H1 (cell line): ENCODE measurements around the gene G6PC3. TPM values are rescaled to one million over a fixed set of nuclear protein-coding genes. Genes with fewer than 3 reads are reported as not detected.

Experiments
- CTCF ChIA-PET: fragments of 300-600 bp; sonication (Branson Sonifier 250); formaldehyde crosslinking; loops from one replicate; lab custom pipeline; 2021; ENCODE audit not compliant: partially characterized antibody; lab: Charles Lee
- POLR2A ChIA-PET: fragments of 300-600 bp; sonication (Branson Sonifier 250); formaldehyde crosslinking; loops from one replicate; lab custom pipeline; 2021; ENCODE audit warnings: inconsistent platforms; ENCODE audit not compliant: partially characterized antibody; lab: Charles Lee
- DNase-seq, 2 experiments: peaks; one replicate each; pipeline versions ENCODE4 v3.0.0 to v3.0.0-alpha.2; 2010 to 2022; ENCODE audit warnings: low spot score in 2 of 2, low read depth in 1 of 2, mixed read lengths in 1 of 2
- FAIRE-seq: peaks from 2 replicates; lab custom pipeline; 2011; peaks lifted over from hg19 to GRCh38; lab: Jason Lieb, UNC
- H2AFZ ChIP-seq: 2 replicates; pipeline ENCODE4 v1.8.1; 2012; ENCODE audit warnings: low read length, inconsistent platforms
- H2AK5ac ChIP-seq: 2 replicates; pipeline ENCODE4 v1.6.1; 2013; ENCODE audit warnings: low read depth, low read length
- H2BK120ac ChIP-seq: replicated peaks from 2 replicates; pipeline ENCODE3; 2013; ENCODE audit warnings: low read depth, low read length, inconsistent platforms
- H2BK12ac ChIP-seq: 2 replicates; pipeline ENCODE4 v1.6.1; 2013; ENCODE audit warnings: low read depth, low read length
- H2BK15ac ChIP-seq: 2 replicates; pipeline ENCODE4 v1.6.1; 2013; ENCODE audit warnings: low read length
- H2BK20ac ChIP-seq: 2 replicates; pipeline ENCODE4 v1.6.1; 2013; ENCODE audit warnings: low read length
- H2BK5ac ChIP-seq: 2 replicates; pipeline ENCODE4 v1.6.1; 2013; ENCODE audit warnings: low read depth, low read length
- H3K14ac ChIP-seq: 2 replicates; pipeline ENCODE4 v1.6.1; 2013; ENCODE audit warnings: inconsistent platforms; ENCODE audit not compliant: insufficient read length
- H3K18ac ChIP-seq: 2 replicates; pipeline ENCODE4 v1.6.1; 2013; ENCODE audit warnings: low read length; ENCODE audit errors: extremely low read depth
- H3K23ac ChIP-seq: 2 replicates; pipeline ENCODE4 v1.6.1; 2013; ENCODE audit warnings: inconsistent platforms; ENCODE audit not compliant: insufficient read length
- H3K23me2 ChIP-seq: 2 replicates; pipeline ENCODE4 v1.6.1; 2013; ENCODE audit warnings: low read depth, low read length
- H3K27ac ChIP-seq: 2 replicates; pipeline ENCODE4 v1.6.1; 2011; ENCODE audit warnings: low read depth, low read length, inconsistent platforms
- H3K27me3 ChIP-seq, 4 experiments: replicated peaks in 1 of 4; 1 replicate in 1 of 4; 2 replicates in 3 of 4; pipeline versions ENCODE4 v1.6.1 to v1.8.1; 2011 to 2013; ENCODE audit warnings: low read length in 3 of 4, mild to moderate bottlenecking in 3 of 4, inconsistent platforms in 2 of 4, mixed read lengths in 2 of 4, moderate library complexity in 1 of 4; ENCODE audit not compliant: control insufficient read depth in 3 of 4, insufficient read depth in 3 of 4; ENCODE audit errors: extremely low read depth in 1 of 4
- H3K36me3 ChIP-seq, 4 experiments: 2 replicates each; pipeline versions ENCODE4 v1.6.1 to v1.8.1; 2011 to 2013; ENCODE audit warnings: mild to moderate bottlenecking in 4 of 4, low read length in 3 of 4, moderate library complexity in 2 of 4, control low read depth in 1 of 4, inconsistent platforms in 1 of 4; ENCODE audit not compliant: insufficient read depth in 4 of 4, control insufficient read depth in 2 of 4
- H3K4ac ChIP-seq: replicated peaks from 2 replicates; pipeline ENCODE3; 2013; ENCODE audit warnings: low read length, low read depth, mixed read lengths, inconsistent platforms; ENCODE audit not compliant: insufficient read length
- H3K4me1 ChIP-seq, 4 experiments: replicated peaks in 1 of 4; 1 replicate in 1 of 4; 2 replicates in 3 of 4; pipeline versions ENCODE4 v1.6.1 to v1.8.1; 2011 to 2013; ENCODE audit warnings: low read length in 3 of 4, inconsistent platforms in 2 of 4, mixed read lengths in 1 of 4; ENCODE audit not compliant: insufficient read depth in 4 of 4, control insufficient read depth in 3 of 4
- H3K4me2 ChIP-seq, 2 experiments: 2 replicates each; pipeline versions ENCODE4 v1.6.1 to v1.8.1; 2011 to 2013; ENCODE audit warnings: low read depth in 2 of 2, low read length in 2 of 2, control low read depth in 1 of 2, inconsistent platforms in 1 of 2, mild to moderate bottlenecking in 1 of 2; ENCODE audit not compliant: insufficient read depth in 1 of 2
- H3K4me3 ChIP-seq, 4 experiments: fragments of 200-600, 300-600 bp in 1 of 4; sonication (generic), shearing (Covaris generic), sonication (Bioruptor Twin) in 1 of 4; 2 replicates each; pipeline versions ENCODE4 v1.5.1 to v1.8.1; 2011 to 2016; ENCODE audit warnings: low read length in 4 of 4, low read depth in 3 of 4, control low read depth in 2 of 4, inconsistent platforms in 2 of 4, mild to moderate bottlenecking in 2 of 4, mixed read lengths in 1 of 4, moderate library complexity in 1 of 4; ENCODE audit not compliant: insufficient read depth in 2 of 4; ENCODE audit errors: extremely low read depth in 1 of 4
- H3K56ac ChIP-seq: replicated peaks from 2 replicates; pipeline ENCODE3; 2013; ENCODE audit warnings: low read depth, mild to moderate bottlenecking, mixed read lengths, low read length, inconsistent platforms; ENCODE audit not compliant: insufficient read length
- H3K79me1 ChIP-seq: 2 replicates; pipeline ENCODE4 v1.6.1; 2013; ENCODE audit warnings: low read depth, low read length, control low read depth
- H3K79me2 ChIP-seq, 2 experiments: 2 replicates each; pipeline versions ENCODE4 v1.6.1 to v1.8.1; 2012 to 2013; ENCODE audit warnings: low read length in 2 of 2, mild to moderate bottlenecking in 2 of 2, inconsistent platforms in 1 of 2; ENCODE audit not compliant: insufficient read depth in 2 of 2, control insufficient read depth in 1 of 2
- H3K9ac ChIP-seq, 4 experiments: replicated peaks in 1 of 4; 1 replicate in 1 of 4; 2 replicates in 3 of 4; pipeline versions ENCODE4 v1.6.1 to v1.8.1; 2011 to 2013; ENCODE audit warnings: low read depth in 3 of 4, low read length in 3 of 4, control low read depth in 2 of 4, mild to moderate bottlenecking in 2 of 4, moderate library complexity in 2 of 4, inconsistent platforms in 1 of 4; ENCODE audit errors: extremely low read depth in 1 of 4
- H3K9me3 ChIP-seq, 2 experiments: 2 replicates each; pipeline versions ENCODE4 v1.6.1 to v1.8.1; 2012 to 2013; ENCODE audit warnings: mild to moderate bottlenecking in 2 of 2, moderate library complexity in 2 of 2, control low read depth in 1 of 2, inconsistent platforms in 1 of 2, low read depth in 1 of 2, low read length in 1 of 2, mixed read lengths in 1 of 2; ENCODE audit not compliant: insufficient read depth in 2 of 2
- H4K20me1 ChIP-seq, 2 experiments: replicated peaks in 1 of 2; 2 replicates each; pipeline versions ENCODE3 to v1.8.1; 2011 to 2013; ENCODE audit warnings: inconsistent platforms in 2 of 2, low read length in 2 of 2, mild to moderate bottlenecking in 1 of 2; ENCODE audit not compliant: insufficient read depth in 2 of 2, control insufficient read depth in 1 of 2
- H4K5ac ChIP-seq: 2 replicates; pipeline ENCODE4 v1.6.1; 2013; ENCODE audit warnings: low read length, low read depth, mixed read lengths, inconsistent platforms; ENCODE audit not compliant: insufficient read length
- H4K8ac ChIP-seq: 2 replicates; pipeline ENCODE4 v1.8.0; 2013; ENCODE audit warnings: mild to moderate bottlenecking, moderate library complexity, low read length, inconsistent platforms; ENCODE audit not compliant: insufficient read depth; ENCODE audit errors: extremely low read depth
- H4K91ac ChIP-seq: replicated peaks from 2 replicates; pipeline ENCODE3; 2013; ENCODE audit warnings: low read length, mixed read lengths, inconsistent platforms; ENCODE audit not compliant: insufficient read length
- BCL11A ChIP-seq, 2 experiments: IDR thresholded peaks; one replicate each; pipeline ENCODE4 v1.6.1; 2011; ENCODE audit warnings: low read depth in 2 of 2, low read length in 2 of 2, mild to moderate bottlenecking in 2 of 2
- CBX5 ChIP-seq: fragments of 300-800, 300-1000 bp; sonication (generic); IDR thresholded peaks from 2 replicates; pipeline ENCODE4 v1.7.1; 2016; ENCODE audit warnings: antibody characterized with exemption, low read length, low read depth
- CTBP2 ChIP-seq: IDR thresholded peaks from 2 replicates; pipeline ENCODE4 v1.7.0; 2011; ENCODE audit warnings: borderline replicate concordance, mild to moderate bottlenecking, moderate library complexity, mixed read lengths, low read length; ENCODE audit not compliant: insufficient read depth, insufficient read length
- FOSL1 ChIP-seq: IDR thresholded peaks from 2 replicates; pipeline ENCODE4 v1.6.1; 2011; ENCODE audit warnings: mild to moderate bottlenecking, low read depth, low read length, moderate library complexity; ENCODE audit not compliant: insufficient read depth
- HDAC2 ChIP-seq, 2 experiments: fragments of 300-600 bp in 1 of 2; sonication (generic) in 1 of 2; IDR thresholded peaks; 2 replicates each; pipeline ENCODE4 v1.6.1; 2011 to 2012; ENCODE audit warnings: low read depth in 2 of 2, low read length in 2 of 2, mild to moderate bottlenecking in 2 of 2, moderate library complexity in 2 of 2, borderline replicate concordance in 1 of 2, inconsistent platforms in 1 of 2
- KDM1A ChIP-seq: fragments of 200-600, 300-600 bp; sonication (generic); IDR thresholded peaks from 2 replicates; pipeline ENCODE4 v1.7.1; 2016; ENCODE audit warnings: mild to moderate bottlenecking, low read length, borderline replicate concordance
- KDM4A ChIP-seq: IDR thresholded peaks from one replicate; pipeline ENCODE4 v1.7.1; 2012; ENCODE audit warnings: low read depth, mild to moderate bottlenecking, moderate library complexity, low read length, inconsistent platforms; ENCODE audit not compliant: severe bottlenecking
- NRF1 ChIP-seq: IDR thresholded peaks from 2 replicates; pipeline ENCODE4 v1.6.1; 2011; ENCODE audit warnings: mild to moderate bottlenecking, low read depth, low read length, improper control_type of control experiment
- POLR2AphosphoS5 ChIP-seq: IDR thresholded peaks from 2 replicates; pipeline ENCODE4 v1.6.1; 2011; ENCODE audit warnings: low read depth, low read length
- SIRT6 ChIP-seq: IDR thresholded peaks from one replicate; pipeline ENCODE4 v1.7.1; 2012; ENCODE audit warnings: low read length, inconsistent platforms
- SP1 ChIP-seq: IDR thresholded peaks from 2 replicates; pipeline ENCODE4 v1.6.1; 2011; ENCODE audit warnings: low read depth, low read length
- ZNF274 ChIP-seq: IDR thresholded peaks from 2 replicates; pipeline ENCODE4 v1.7.0; 2012; ENCODE audit warnings: low read length, borderline replicate concordance; ENCODE audit errors: extremely low read depth
- WGBS, 2 experiments: shearing (Covaris generic) in 1 of 2; methylation state at CpG; one replicate each; pipeline versions ENCODE4 v1.1.6 to v1.1.7; 2013 to 2015; ENCODE audit warnings: low lambda C conversion rate in 2 of 2, mixed read lengths in 2 of 2, inconsistent platforms in 1 of 2, low coverage in 1 of 2, missing lambda C conversion rate in 1 of 2; ENCODE audit not compliant: insufficient replicate concordance in 2 of 2, insufficient coverage in 1 of 2, insufficient read length in 1 of 2; ENCODE audit errors: extremely low coverage in 1 of 2, missing lambda C conversion rate in 1 of 2; 5-methylcytosine and 5-hydroxymethylcytosine counted together
- polyA plus RNA-seq, 7 experiments: library from polyadenylated mRNA; depleted of rRNA in 3 of 7; stranded (reverse) in 5 of 7; unstranded in 2 of 7; fragments of >200 nt in 5 of 7; fragments of 200-250 nt in 2 of 7; gene quantifications; 1 replicate in 5 of 7; 2 replicates in 1 of 7; 4 replicates in 1 of 7; pipeline versions ENCODE4 v1.2.1 to v1.2.3, GENCODE V29; 2011 to 2013; ENCODE audit warnings: missing spikeins in 2 of 7, mixed read lengths in 2 of 7
- total RNA-seq: library from RNA; stranded (reverse); fragmentation: NEBNext Ultra II Directional; extraction: Animal tissue kit (Norgen Biotek cat#: 25700); gene quantifications from 2 replicates; pipeline ENCODE4 v1.2.1, GENCODE V29; 2021

Gene G6PC3
- total and polyA plus RNA-seq, 2 of the 8 experiments (the other 6 are each of a cell fraction or from before 2014, with no cell fraction given) = 104 to 343 TPM

GRCh38 chr17:44053125-44053872, 17.2 kb upstream of the G6PC3 start:
- no peak overlapping the region for H2AK5ac ChIP-seq
- ChIA-PET CTCF (interaction anchor here (3.7 kb wide), 1 partner anchor 11 kb away, joined by 23 read pairs; no protein-coding TSS in a partner anchor), POLR2A (interaction anchor here (2.0 to 2.1 kb wide), 2 partner anchors 11 kb away, joined by 4 to 6 read pairs; no protein-coding TSS in a partner anchor)
- H3K4me1 ChIP-seq = no peaks in the 10 kb centered on the region
- H3K18ac ChIP-seq = no peak overlapping the region
- H3K14ac ChIP-seq = no peak overlapping the region
- H2BK20ac ChIP-seq = no peak overlapping the region
- no peak overlapping the region for H2BK12ac ChIP-seq
- no peaks in the 10 kb centered on the region for H3K23me2 ChIP-seq
- no peaks in the 10 kb centered on the region for H3K9me3 ChIP-seq
- FAIRE-seq = no peak
- H3K79me2 ChIP-seq = peaks cover 5 to 82% of the 10 kb centered on the region in 2 experiments; a peak in 3 of 4 replicates
- H3K9ac ChIP-seq = no peak overlapping the region
- H3K23ac ChIP-seq = no peak overlapping the region
- H4K20me1 ChIP-seq = peaks cover 9 to 10% of the 10 kb centered on the region in 2 experiments
- H3K36me3 ChIP-seq = peaks cover 9 to 74% (median 43%) of the 10 kb centered on the region in 4 experiments
- no peak overlapping the region for H3K56ac ChIP-seq
- no peak overlapping the region for H3K27ac ChIP-seq
- no peak for DNase-seq
- peaks cover 6% of the 10 kb centered on the region; the same call in 1 of the 2 replicates for H3K79me1 ChIP-seq
- no peak overlapping the region for H2BK120ac ChIP-seq
- H3K4me3 ChIP-seq = no peak overlapping the region
- no peak overlapping the region for H3K4me2 ChIP-seq
- H2AFZ ChIP-seq = no peak overlapping the region
- H3K4ac ChIP-seq = no peak overlapping the region
- no peak overlapping the region for H4K8ac ChIP-seq
- H3K27me3 ChIP-seq = no peaks in the 10 kb centered on the region
- WGBS, 2 experiments = 92% methylated on average over 3 of the region's 3 CpGs; no CpG with 5 or more reads in 1 of the 2 experiments
- no peak overlapping the region for H4K91ac ChIP-seq
- no peak overlapping the region for H4K5ac ChIP-seq
- H2BK5ac ChIP-seq = no peak overlapping the region
- no peak overlapping the region for H2BK15ac ChIP-seq
- TF ChIP-seq SIRT6 = no peak
- TF ChIP-seq CBX5 = no peak
- TF ChIP-seq BCL11A (IDR thresholded peaks at IDR 0.05; ENCODE audit: low read depth in 2 of 2, low read length in 2 of 2) = no peak
- no peak for TF ChIP-seq NRF1
- TF ChIP-seq CTBP2 = no peak
- TF ChIP-seq FOSL1 = no peak
- TF ChIP-seq KDM4A = no peak
- TF ChIP-seq POLR2AphosphoS5 = no peak
- no peak for TF ChIP-seq HDAC2 (IDR thresholded peaks at IDR 0.05; ENCODE audit: borderline replicate concordance in 1 of 2, low read depth in 2 of 2, low read length in 2 of 2)
- no peak for TF ChIP-seq SP1
- no peak for TF ChIP-seq ZNF274
- TF ChIP-seq KDM1A = no peak
